Upper lobe of left lung (tissue), 6 donors: ENCODE results near the gene THAP12. TPM values are rescaled to one million over a fixed set of nuclear protein-coding genes. Genes with fewer than 3 reads are reported as not detected.
A peak's percentile ranks its signal among the peaks of the same experiment; 100 is the strongest.

Experiments
- ATAC-seq, 2 donors: fragments of 200-7000 bp; cut with Tn5 transposase; one replicate each; pipeline ENCODE4 v1.9.1; 2022; ENCODE audit warnings: mild to moderate bottlenecking in 2 of 2, moderate library complexity in 2 of 2; ENCODE audit not compliant: low FRiP score in 2 of 2
- DNase-seq, 2 donors: peaks; one replicate each; pipeline ENCODE4 v3.0.0-alpha.2; 2019 to 2020
- H3K27ac ChIP-seq, 4 donors: fragments of 200-600 bp; sonication (generic); one replicate each; pipeline ENCODE4 v1.5.1; 2016 to 2019
- H3K27me3 ChIP-seq, 4 donors: fragments of 200-600 bp; sonication (generic); one replicate each; pipeline ENCODE4 v1.5.1; 2017 to 2019
- H3K36me3 ChIP-seq, 4 donors: fragments of 200-600 bp; sonication (generic); one replicate each; pipeline ENCODE4 v1.5.1; 2016 to 2019
- H3K4me1 ChIP-seq, 4 donors: fragments of 200-600 bp; sonication (generic); one replicate each; pipeline ENCODE4 v1.5.1; 2018 to 2019
- H3K4me3 ChIP-seq, 4 donors: fragments of 200-600 bp; sonication (generic); one replicate each; pipeline ENCODE4 v1.5.1; 2017 to 2019; ENCODE audit warnings: mild to moderate bottlenecking in 2 of 4, moderate library complexity in 1 of 4
- H3K9me3 ChIP-seq, 4 donors: fragments of 200-600 bp; sonication (generic); one replicate each; pipeline ENCODE4 v1.5.1; 2018 to 2019
- CTCF ChIP-seq, 6 experiments: fragments of 450-650 bp in 4 of 6; fragments of 200-600 bp in 2 of 6; sonication (generic) in 2 of 6; IDR thresholded peaks; one replicate each; pipeline ENCODE4 v1.5.1; 2016 to 2019; ENCODE audit warnings: antibody characterized with exemption in 6 of 6
- EP300 ChIP-seq, 4 donors: sonication (generic); formaldehyde crosslinking; IDR thresholded peaks; one replicate each; pipeline ENCODE4 v1.5.1; 2017; ENCODE audit warnings: antibody characterized with exemption in 4 of 4, control low read depth in 2 of 4
- POLR2A ChIP-seq, 4 donors: fragments of 450-650 bp; IDR thresholded peaks; one replicate each; pipeline ENCODE4 v1.5.1; 2016 to 2017; ENCODE audit warnings: antibody characterized with exemption in 4 of 4, mild to moderate bottlenecking in 2 of 4
- POLR2AphosphoS5 ChIP-seq, 2 donors: sonication (generic); formaldehyde crosslinking; IDR thresholded peaks; one replicate each; pipeline ENCODE4 v1.5.1; 2017; ENCODE audit warnings: antibody characterized with exemption in 2 of 2
- WGBS, 2 donors: methylation state at CpG; one replicate each; pipeline ENCODE4 v1.1.5; 2017 to 2018; 5-methylcytosine and 5-hydroxymethylcytosine counted together
- total RNA-seq, 6 donors: library from RNA; depleted of rRNA in 4 of 6; stranded (reverse); fragments of >200 nt in 4 of 6; gene quantifications; one replicate each; pipeline versions ENCODE4 v1.1.0 to v1.2.1, GENCODE V29; 2016 to 2021
- donor health status: DM: no; HTN: no; CAD: no; lungs with moderate emphysema.
- donor health status: DM: no; HTN: yes; CAD: no; lungs with severe emphysema.

Gene THAP12
- 10 to 100 TPM in 5 of 6 donors, 1 to 10 TPM in 1; 9.1 to 35.8 (median 34.2) TPM for total RNA-seq

DNA sequence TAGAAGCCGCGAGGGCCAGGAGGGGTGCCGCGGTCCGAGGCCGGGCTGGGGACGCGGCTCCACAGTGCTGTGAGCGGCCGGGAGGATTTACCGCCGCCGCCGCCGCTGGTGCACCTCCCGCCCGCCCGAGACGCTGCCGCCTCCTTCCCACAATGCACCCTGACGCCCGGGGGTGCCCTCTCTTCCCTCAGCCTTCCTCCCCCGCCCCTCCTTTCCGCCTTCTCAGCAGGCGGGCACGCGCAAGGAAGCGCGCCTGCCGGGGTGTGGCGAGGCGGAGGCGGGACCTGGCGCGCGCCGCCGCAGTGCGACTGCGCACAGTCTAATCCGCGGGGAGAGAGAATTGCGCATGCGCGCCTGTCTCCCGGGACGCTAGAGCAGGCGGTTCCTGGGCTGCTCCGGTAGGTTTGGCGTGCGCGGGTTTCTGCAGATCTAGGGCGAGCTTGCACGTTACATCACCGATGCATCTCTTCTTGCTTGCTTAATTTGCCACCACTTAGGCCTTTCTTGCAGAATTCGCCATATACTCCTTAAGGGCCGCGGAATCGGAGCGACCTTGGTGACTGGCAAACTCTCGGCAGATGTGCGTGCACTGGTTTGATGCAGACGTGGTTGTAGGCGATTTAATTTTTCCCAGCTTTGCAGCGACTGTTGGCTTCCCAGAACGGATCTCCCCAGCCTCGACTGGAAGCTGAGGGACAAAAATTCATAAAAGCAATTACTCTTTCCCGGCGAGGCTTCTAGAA, at the start of gene THAP12, which contains the start of gene GVQW3:
THAP12 (minus strand) TSS at position 156 of the 743 bp plus-strand sequence. CDS start 296 bp downstream, outside the sequence.
GVQW3 (plus strand) TSS at position 347 of the 743 bp plus-strand sequence. CDS start 506 bp downstream, outside the sequence.
- TF ChIP-seq EP300 (IDR thresholded peaks at IDR 0.05) (peak in 1 of 4 donors; percentile 78), POLR2A (IDR thresholded peaks at IDR 0.05) (peak in 2 of 4 donors; percentile 68 to 79), POLR2AphosphoS5 (IDR thresholded peaks at IDR 0.05) (peak; percentile 60 to 95), CTCF (IDR thresholded peaks at IDR 0.05) (peak in 2 of 6 experiments; percentile 22 to 36)
- ATAC-seq (peak; percentile 99), DNase-seq (peak; percentile 98 to 99)
- H3K4me3 ChIP-seq = peak within 1 kb of the TSS; percentile 74 to 91 (median 83)
- no peaks in the 10 kb centered on the region for H3K27me3 ChIP-seq
- 1% methylated on average over 23 to 44 of the region's 69 CpGs for WGBS, 2 donors
- peak within 1 kb of the TSS; percentile 84 to 93 (median 88) for H3K27ac ChIP-seq
- H3K4me1 ChIP-seq = peaks cover 25 to 34% (median 30%) of the 10 kb centered on the region in 4 donors
- H3K36me3 ChIP-seq = no peaks in the 10 kb centered on the region
- no peaks in the 10 kb centered on the region for H3K9me3 ChIP-seq

- H3K27ac ChIP-seq = no peak overlapping the region
- H3K4me1 ChIP-seq = no peaks in the 10 kb centered on the region
- H3K4me3 ChIP-seq = no peak overlapping the region
- no peaks in the 10 kb centered on the region for H3K9me3 ChIP-seq
- ATAC-seq = no peak
- no peaks in the 10 kb centered on the region for H3K36me3 ChIP-seq
- no peak for DNase-seq
- no peaks in the 10 kb centered on the region for H3K27me3 ChIP-seq
- TF ChIP-seq POLR2A (IDR thresholded peaks at IDR 0.05) = no peak
- no peak for TF ChIP-seq EP300 (IDR thresholded peaks at IDR 0.05)
- no peak for TF ChIP-seq CTCF (IDR thresholded peaks at IDR 0.05)
- no peak for TF ChIP-seq POLR2AphosphoS5 (IDR thresholded peaks at IDR 0.05)
Measured at GRCh38 chr11:76426660-76427059, 45.7 kb upstream of the THAP12 start.

GRCh38 chr11:76424891-76425290, 44.0 kb upstream of the THAP12 start:
- DNase-seq = no peak
- Histone ChIP-seq H3K9me3 (no peaks in the 10 kb centered on the region), H3K27me3 (no peaks in the 10 kb centered on the region), H3K4me1 (no peaks in the 10 kb centered on the region), H3K4me3 (no peak overlapping the region), H3K27ac (no peak overlapping the region), H3K36me3 (no peaks in the 10 kb centered on the region)
- 85 to 95% methylated on average over 2 of the region's 2 CpGs for WGBS, 2 donors
- no peak for ATAC-seq
- TF ChIP-seq EP300 (IDR thresholded peaks at IDR 0.05) (no peak), POLR2A (IDR thresholded peaks at IDR 0.05) (no peak), CTCF (IDR thresholded peaks at IDR 0.05) (no peak), POLR2AphosphoS5 (IDR thresholded peaks at IDR 0.05) (no peak)

DNA sequence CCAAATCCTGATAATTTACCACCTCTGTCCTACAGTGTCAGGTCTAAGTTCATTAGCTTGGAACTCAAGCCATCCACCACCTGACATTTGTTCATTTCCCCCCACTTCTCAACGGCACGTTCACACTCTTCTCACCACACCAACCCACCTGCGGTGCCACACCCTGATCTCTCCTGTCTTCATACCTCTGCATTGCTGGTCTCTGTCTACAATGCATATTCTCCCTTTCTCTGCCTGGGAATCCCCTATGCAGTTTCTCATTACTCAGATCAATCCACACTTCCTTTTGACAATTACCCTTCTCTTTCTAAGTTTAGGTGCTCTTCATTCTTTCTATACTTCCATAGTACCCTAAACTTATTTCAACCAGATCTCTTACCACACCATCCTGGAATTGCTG, 43.4 kb upstream of the THAP12 start:
- no peak for DNase-seq
- Histone ChIP-seq H3K9me3 (no peaks in the 10 kb centered on the region), H3K27me3 (no peaks in the 10 kb centered on the region), H3K4me3 (no peak overlapping the region), H3K36me3 (no peaks in the 10 kb centered on the region), H3K4me1 (no peaks in the 10 kb centered on the region), H3K27ac (no peak overlapping the region)
- TF ChIP-seq CTCF (IDR thresholded peaks at IDR 0.05) = no peak
- no peak for TF ChIP-seq EP300 (IDR thresholded peaks at IDR 0.05)
- no peak for TF ChIP-seq POLR2A (IDR thresholded peaks at IDR 0.05)
- TF ChIP-seq POLR2AphosphoS5 (IDR thresholded peaks at IDR 0.05) = no peak
- whole genome bisulfite sequencing, 2 donors = 64 to 70% methylated on average over 3 of the region's 3 CpGs
- no peak for ATAC-seq
